Chondrocyte (in vitro differentiated cells): Measurements from ENCODE around the gene PRKAR1B. TPM values are rescaled to one million over a fixed set of nuclear protein-coding genes. Genes with fewer than 3 reads are reported as not detected.
A peak's percentile ranks its signal among the peaks of the same experiment; 100 is the strongest.
"Not testable (repeated sequence)": the region's sequence is repeated elsewhere in the genome, so short reads cannot be mapped to it uniquely, and the experiment has no call there.

Source experiments
- DNase-seq: peaks from one replicate; pipeline ENCODE4 v3.0.0; 2021; ENCODE audit warnings: mixed read lengths, low spot score
- H3K27ac Mint-ChIP-seq: one replicate; pipeline ENCODE4 v1.8.0; 2021; ENCODE audit warnings: mild to moderate bottlenecking, moderate library complexity, mixed read lengths; ENCODE audit not compliant: unreplicated experiment
- H3K27me3 Mint-ChIP-seq: 2 replicates; pipeline ENCODE4 v1.8.0; 2021; ENCODE audit warnings: low read depth, mixed read lengths
- H3K36me3 Mint-ChIP-seq: 2 replicates; pipeline ENCODE4 v1.8.0; 2021; ENCODE audit warnings: low read depth, mixed read lengths
- H3K4me1 Mint-ChIP-seq: 2 replicates; pipeline ENCODE4 v1.8.0; 2021; ENCODE audit warnings: low read depth, mild to moderate bottlenecking, mixed read lengths
- H3K4me3 Mint-ChIP-seq: one replicate; pipeline ENCODE4 v1.8.0; 2021; ENCODE audit warnings: mild to moderate bottlenecking, moderate library complexity, mixed read lengths; ENCODE audit not compliant: unreplicated experiment
- H3K9me3 Mint-ChIP-seq: 2 replicates; pipeline ENCODE4 v1.8.0; 2021; ENCODE audit warnings: low read depth, mixed read lengths
- CTCF ChIP-seq: fragments of 200-600 bp; sonication (generic); IDR thresholded peaks from 2 replicates; pipeline ENCODE4 v1.5.0; 2021; ENCODE audit warnings: antibody characterized with exemption, mild to moderate bottlenecking, moderate library complexity
- total RNA-seq: library from RNA; stranded (reverse); gene quantifications from 3 replicates; pipeline ENCODE4 v1.2.1, GENCODE V29; 2021

PRKAR1B gene
- total RNA-seq, 1 donor from 2014 or later: 7.7 TPM

GRCh38 chr7:747186-747585 is 20.1 kb upstream of the PRKAR1B start:
- Mint-ChIP-seq H3K36me3 (peaks cover 7% of the 10 kb centered on the region), H3K4me1 (peaks cover 13% of the 10 kb centered on the region), H3K27me3 (no peaks in the 10 kb centered on the region), H3K27ac (no peak overlapping the region), H3K4me3 (no peak overlapping the region), H3K9me3 (no peaks in the 10 kb centered on the region)
- peak; percentile 44 for DNase-seq
- no peak for TF ChIP-seq CTCF

DNA sequence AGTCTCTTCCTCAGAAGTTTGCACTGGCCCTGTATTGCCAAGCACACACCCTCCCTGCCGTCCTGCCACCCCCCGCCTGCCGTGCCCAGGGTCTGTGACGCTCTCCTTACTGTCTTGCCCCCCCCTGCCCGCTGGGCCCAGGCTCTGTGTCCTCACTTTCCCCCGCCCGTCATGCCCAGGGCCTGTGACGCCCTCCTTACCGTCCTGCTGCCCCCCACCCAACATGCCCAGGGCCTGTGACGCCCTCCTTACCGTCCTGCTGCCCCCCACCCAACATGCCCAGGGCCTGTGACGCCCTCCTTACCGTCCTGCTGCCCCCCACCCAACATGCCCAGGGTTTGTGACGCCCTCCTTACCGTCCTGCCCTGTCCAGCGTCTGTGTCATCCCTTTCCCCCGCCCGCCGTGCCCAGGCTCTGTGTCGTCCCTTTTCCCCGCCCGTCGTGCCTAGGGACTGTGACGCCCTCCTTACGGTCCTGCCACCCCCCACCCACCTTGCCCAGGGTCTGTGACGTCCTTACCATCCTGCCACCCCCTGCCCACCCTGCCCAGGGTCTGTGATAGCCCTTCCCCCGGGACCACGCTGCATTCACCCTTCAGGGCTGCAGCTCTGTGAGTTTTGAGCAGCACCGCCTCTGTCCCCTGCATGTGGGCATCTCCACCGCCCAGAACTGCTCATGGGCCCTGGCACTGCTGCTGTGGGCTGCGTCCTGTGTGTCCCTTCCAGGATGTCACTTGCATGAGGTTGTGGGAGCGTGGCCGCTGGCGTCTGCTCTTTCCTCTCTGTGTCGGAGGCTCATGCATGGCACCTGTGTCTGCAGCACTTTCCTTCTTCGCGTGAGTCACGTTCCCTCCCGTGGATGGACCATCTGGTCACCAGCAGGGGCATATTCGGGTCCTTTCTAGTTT is 19.3 kb upstream of the PRKAR1B start:
- no peak overlapping the region for H3K4me3 Mint-ChIP-seq
- peak; percentile 87 for DNase-seq
- no peak overlapping the region for H3K27ac Mint-ChIP-seq
- H3K4me1 Mint-ChIP-seq: peaks cover 13% of the 10 kb centered on the region
- peaks cover 7% of the 10 kb centered on the region for H3K36me3 Mint-ChIP-seq
- no peak for TF ChIP-seq CTCF
- H3K27me3 Mint-ChIP-seq: no peaks in the 10 kb centered on the region
- H3K9me3 Mint-ChIP-seq: no peaks in the 10 kb centered on the region

DNA sequence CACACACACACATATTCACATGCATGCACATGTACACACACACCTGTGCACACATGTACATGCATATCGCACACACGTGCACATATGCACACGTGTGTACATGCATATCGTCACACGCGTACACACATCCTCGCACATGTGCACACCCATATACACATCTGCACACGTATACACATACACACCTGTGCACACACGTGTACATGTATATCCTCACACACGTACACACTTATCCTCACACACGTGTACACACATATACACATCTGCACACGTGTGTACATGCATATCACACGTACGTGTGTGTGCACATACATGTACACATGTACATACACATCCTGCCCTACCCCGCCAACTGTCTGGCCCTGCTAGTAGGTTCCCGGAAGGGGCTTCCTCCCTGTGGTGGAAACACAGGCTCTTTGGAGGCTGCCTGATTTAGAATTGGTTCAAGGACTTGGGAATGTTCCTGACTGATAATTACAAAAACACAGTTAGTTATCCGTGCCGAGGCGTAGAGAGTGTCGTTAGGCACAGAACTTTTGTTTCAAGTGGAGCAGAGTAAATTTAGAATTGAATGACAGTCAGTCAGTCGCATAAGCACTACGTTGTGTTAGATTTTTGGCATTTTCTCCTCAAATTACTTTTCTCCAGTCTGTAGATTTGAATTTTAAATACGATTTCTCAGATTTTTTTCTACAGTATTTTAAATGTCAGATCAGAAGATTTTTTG is 18.5 kb upstream of the PRKAR1B start:
- no peak overlapping the region for H3K4me3 Mint-ChIP-seq
- peaks cover 13% of the 10 kb centered on the region for H3K4me1 Mint-ChIP-seq
- peaks cover 10% of the 10 kb centered on the region for H3K36me3 Mint-ChIP-seq
- peak overlapping the region; percentile 57 for H3K27ac Mint-ChIP-seq
- no peak for TF ChIP-seq CTCF
- no peaks in the 10 kb centered on the region for H3K27me3 Mint-ChIP-seq
- H3K9me3 Mint-ChIP-seq: no peaks in the 10 kb centered on the region
- DNase-seq: peak; percentile 49

DNA sequence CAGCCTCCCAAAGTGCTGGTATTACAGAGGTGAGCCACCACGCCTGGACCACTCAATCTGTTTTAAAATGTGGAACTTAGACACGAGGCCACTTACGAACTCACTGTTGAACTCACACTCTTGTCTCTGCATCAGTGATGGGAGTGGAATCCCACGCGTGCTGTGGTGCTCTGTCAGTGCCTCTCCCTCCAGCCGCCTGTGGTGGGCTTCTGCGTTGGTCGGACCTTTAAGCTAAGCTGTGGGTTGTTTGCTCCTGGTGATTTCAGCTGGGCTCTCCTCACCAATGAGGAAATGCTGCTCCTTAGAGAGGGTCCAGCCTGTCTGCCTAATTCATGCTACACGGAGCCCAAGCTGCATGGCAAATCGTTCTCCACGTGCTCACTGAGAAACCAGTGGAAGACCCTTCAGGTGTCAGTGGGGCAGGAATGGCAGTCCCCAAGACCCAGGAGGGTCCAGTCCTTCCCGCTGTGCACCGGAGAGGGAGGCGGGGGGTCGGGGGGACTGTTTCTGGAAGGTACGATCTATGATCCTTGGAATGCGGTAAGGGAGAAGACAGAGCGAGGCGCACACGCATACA is 17.9 kb upstream of the PRKAR1B start:
- H3K4me1 Mint-ChIP-seq: peaks cover 13% of the 10 kb centered on the region
- no peaks in the 10 kb centered on the region for H3K27me3 Mint-ChIP-seq
- no peak for TF ChIP-seq CTCF
- peak; percentile 37 for DNase-seq
- H3K36me3 Mint-ChIP-seq: peaks cover 10% of the 10 kb centered on the region
- H3K9me3 Mint-ChIP-seq: no peaks in the 10 kb centered on the region
- H3K4me3 Mint-ChIP-seq: no peak overlapping the region
- H3K27ac Mint-ChIP-seq: no peak overlapping the region

DNA sequence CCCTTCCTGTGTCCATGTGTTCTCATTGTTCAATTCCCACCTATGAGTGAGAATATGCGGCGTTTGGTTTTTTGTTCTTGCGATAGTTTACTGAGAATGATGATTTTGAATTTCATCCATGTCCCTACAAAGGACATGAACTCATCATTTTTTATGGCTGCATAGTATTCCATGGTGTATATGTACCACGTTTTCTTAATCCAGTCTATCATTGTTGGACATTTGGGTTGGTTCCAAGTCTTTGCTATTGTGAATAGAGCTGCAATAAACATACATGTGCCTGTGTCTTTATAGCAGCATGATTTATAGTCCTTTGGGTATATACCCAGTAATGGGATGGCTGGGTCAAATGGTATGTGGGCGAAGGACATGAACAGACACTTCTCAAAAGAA is 17.0 kb upstream of the PRKAR1B start:
- H3K4me3 Mint-ChIP-seq, DNase-seq, H3K4me1 Mint-ChIP-seq, H3K27ac Mint-ChIP-seq, H3K9me3 Mint-ChIP-seq, H3K27me3 Mint-ChIP-seq: not testable (repeated sequence)
- H3K36me3 Mint-ChIP-seq: peaks cover 10% of the 10 kb centered on the region

DNA sequence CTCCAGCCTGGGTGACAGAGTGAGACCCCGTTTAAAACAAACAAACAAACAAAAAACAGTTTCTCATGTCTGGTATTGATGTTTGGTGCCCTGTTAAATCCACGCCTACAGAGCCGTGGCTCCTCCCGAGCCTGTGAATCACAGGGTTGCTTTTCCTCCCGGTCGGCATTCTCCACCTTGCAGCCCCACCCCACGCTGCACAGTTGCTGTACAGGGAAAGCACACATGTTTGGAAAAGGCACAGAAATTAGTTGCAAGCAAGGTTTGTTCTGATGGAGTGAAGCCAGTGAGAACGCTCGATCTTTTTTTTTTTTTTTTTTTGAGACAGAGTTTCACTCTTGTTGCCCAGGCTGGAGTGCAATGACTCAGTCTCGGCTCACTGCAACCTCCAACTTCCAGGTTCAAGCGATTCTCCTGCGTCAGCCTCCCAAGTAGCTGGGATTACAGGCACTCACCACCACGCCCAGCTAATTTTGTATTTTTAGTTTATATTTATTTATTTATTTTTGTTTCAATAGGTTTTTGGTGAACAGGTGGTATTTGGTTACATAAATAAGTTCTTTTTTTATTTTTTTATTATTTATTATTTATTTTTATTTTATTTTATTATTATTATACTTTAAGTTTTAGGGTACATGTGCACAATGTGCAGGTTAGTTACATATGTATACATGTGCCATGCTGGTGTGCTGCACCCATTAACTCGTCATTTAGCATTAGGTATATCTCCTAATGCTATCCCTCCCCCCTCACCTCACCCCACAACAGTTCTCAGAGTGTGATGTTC is 16.5 kb upstream of the PRKAR1B start:
- not testable (repeated sequence) for H3K27ac Mint-ChIP-seq, H3K9me3 Mint-ChIP-seq, H3K27me3 Mint-ChIP-seq, H3K4me1 Mint-ChIP-seq, H3K4me3 Mint-ChIP-seq, DNase-seq
- H3K36me3 Mint-ChIP-seq: peaks cover 10% of the 10 kb centered on the region
